ENCODE results near the gene AFAP1L2.

GRCh38 chr10:114349522-114350215 is 54.6 kb downstream of the AFAP1L2 start:
- TF ChIP-seq CTCF (IDR thresholded peaks at IDR 0.05; ENCODE audit: low read depth, low read length) (no peak), EZH2phosphoT487 (IDR thresholded peaks at IDR 0.05; ENCODE audit: low read depth) (no peak)
